Endodermal cell (in vitro differentiated cells): ENCODE measurements around the gene TMEM115. TPM values are rescaled to one million over a fixed set of nuclear protein-coding genes. Genes with fewer than 3 reads are reported as not detected.

Experiments
- DNase-seq: peaks from one replicate; pipeline ENCODE4 v3.0.0-alpha.2; 2017
- H3K27ac ChIP-seq: 2 replicates; pipeline ENCODE4 v1.5.1; 2013; ENCODE audit warnings: mild to moderate bottlenecking, low read depth, low read length, moderate library complexity
- H3K27me3 ChIP-seq: 2 replicates; pipeline ENCODE4 v1.6.1; 2013; ENCODE audit warnings: mild to moderate bottlenecking, low read length, moderate library complexity; ENCODE audit not compliant: insufficient read depth, control insufficient read depth, poor library complexity, severe bottlenecking
- H3K36me3 ChIP-seq: 2 replicates; pipeline ENCODE4 v1.7.0; 2013; ENCODE audit warnings: mild to moderate bottlenecking, low read length, moderate library complexity; ENCODE audit not compliant: control insufficient read depth, insufficient read depth
- H3K4me1 ChIP-seq: one replicate; pipeline ENCODE4 v1.7.0; 2013; ENCODE audit warnings: low read length; ENCODE audit not compliant: control insufficient read depth, insufficient read depth
- H3K4me3 ChIP-seq: 2 replicates; pipeline ENCODE4 v1.5.1; 2013; ENCODE audit warnings: mild to moderate bottlenecking, low read length, moderate library complexity
- H3K9ac ChIP-seq: 2 replicates; pipeline ENCODE4 v1.6.1; 2013; ENCODE audit warnings: mild to moderate bottlenecking, low read length, moderate library complexity; ENCODE audit not compliant: poor library complexity, severe bottlenecking; ENCODE audit errors: extremely low read depth
- H3K9me3 ChIP-seq: 2 replicates; pipeline ENCODE4 v1.6.1; 2013; ENCODE audit warnings: mild to moderate bottlenecking, low read length, moderate library complexity; ENCODE audit not compliant: control insufficient read depth
- H3K27ac Mint-ChIP-seq: 2 replicates; pipeline ENCODE4 v1.8.0; 2020; ENCODE audit warnings: mixed read lengths
- H3K27me3 Mint-ChIP-seq: 2 replicates; pipeline ENCODE4 v1.8.0; 2021; ENCODE audit warnings: mild to moderate bottlenecking, mixed read lengths; ENCODE audit not compliant: insufficient read depth
- H3K36me3 Mint-ChIP-seq: 2 replicates; pipeline ENCODE4 v1.8.0; 2020; ENCODE audit warnings: low read depth, mixed read lengths
- H3K4me1 Mint-ChIP-seq: 2 replicates; pipeline ENCODE4 v1.8.0; 2020; ENCODE audit warnings: mixed read lengths
- H3K4me3 Mint-ChIP-seq: 2 replicates; pipeline ENCODE4 v1.8.0; 2020; ENCODE audit warnings: mild to moderate bottlenecking, moderate library complexity, mixed read lengths
- H3K9me3 Mint-ChIP-seq: 2 replicates; pipeline ENCODE4 v1.8.0; 2020; ENCODE audit warnings: mild to moderate bottlenecking, mixed read lengths
- WGBS, 2 experiments: methylation state at CpG; one replicate each; pipeline versions ENCODE4 v1.1.5 to v1.1.7; 2013; ENCODE audit warnings: missing lambda C conversion rate in 2 of 2, mixed read lengths in 1 of 2; ENCODE audit not compliant: insufficient coverage in 1 of 2, insufficient read length in 1 of 2; 5-methylcytosine and 5-hydroxymethylcytosine counted together
- total RNA-seq, 2 donors: library from RNA; stranded (reverse); fragmentation: NEBNext Ultra II Directional in 1 of 2; extraction: Animal tissue kit (Norgen Biotek cat#: 25700) in 1 of 2; gene quantifications; 2 replicates in 1 of 2; 3 replicates in 1 of 2; pipeline ENCODE4 v1.2.1, GENCODE V29; 2021
- TF ChIP-seq, protein P1 (sequence below): fragments of 200-600 bp; sonication (generic); conservative IDR thresholded peaks from 2 replicates; pipeline ENCODE4 v1.5.0; 2021; ENCODE audit warnings: antibody characterized with exemption, mild to moderate bottlenecking

Gene TMEM115
- total RNA-seq, 2 donors from 2014 or later: 30.1 to 32.2 TPM

GRCh38 chr3:50364573-50365079 lies 5.3 kb upstream of the TMEM115 start:
- TF ChIP-seq, protein P1, sequence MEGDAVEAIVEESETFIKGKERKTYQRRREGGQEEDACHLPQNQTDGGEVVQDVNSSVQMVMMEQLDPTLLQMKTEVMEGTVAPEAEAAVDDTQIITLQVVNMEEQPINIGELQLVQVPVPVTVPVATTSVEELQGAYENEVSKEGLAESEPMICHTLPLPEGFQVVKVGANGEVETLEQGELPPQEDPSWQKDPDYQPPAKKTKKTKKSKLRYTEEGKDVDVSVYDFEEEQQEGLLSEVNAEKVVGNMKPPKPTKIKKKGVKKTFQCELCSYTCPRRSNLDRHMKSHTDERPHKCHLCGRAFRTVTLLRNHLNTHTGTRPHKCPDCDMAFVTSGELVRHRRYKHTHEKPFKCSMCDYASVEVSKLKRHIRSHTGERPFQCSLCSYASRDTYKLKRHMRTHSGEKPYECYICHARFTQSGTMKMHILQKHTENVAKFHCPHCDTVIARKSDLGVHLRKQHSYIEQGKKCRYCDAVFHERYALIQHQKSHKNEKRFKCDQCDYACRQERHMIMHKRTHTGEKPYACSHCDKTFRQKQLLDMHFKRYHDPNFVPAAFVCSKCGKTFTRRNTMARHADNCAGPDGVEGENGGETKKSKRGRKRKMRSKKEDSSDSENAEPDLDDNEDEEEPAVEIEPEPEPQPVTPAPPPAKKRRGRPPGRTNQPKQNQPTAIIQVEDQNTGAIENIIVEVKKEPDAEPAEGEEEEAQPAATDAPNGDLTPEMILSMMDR: no peak
- Mint-ChIP-seq H3K9me3 (no peaks in the 10 kb centered on the region), H3K27me3 (peaks cover 11% of the 10 kb centered on the region), H3K36me3 (no peaks in the 10 kb centered on the region), H3K27ac (no peak overlapping the region), H3K4me1 (no peaks in the 10 kb centered on the region), H3K4me3 (peak overlapping the region; percentile 61)
- H3K27me3 ChIP-seq: peaks cover 13% of the 10 kb centered on the region
- no peak overlapping the region for H3K9ac ChIP-seq
- H3K4me3 ChIP-seq: no peak overlapping the region
- peak; percentile 83 for DNase-seq
- H3K4me1 ChIP-seq: no peaks in the 10 kb centered on the region
- 20 to 29% methylated on average over 24 to 48 of the region's 48 CpGs for WGBS, 2 experiments
- peak overlapping the region; percentile 70 for H3K27ac ChIP-seq
- no peaks in the 10 kb centered on the region for H3K36me3 ChIP-seq
- H3K9me3 ChIP-seq: no peaks in the 10 kb centered on the region

- Histone ChIP-seq H3K9ac (no peak overlapping the region), H3K9me3 (no peaks in the 10 kb centered on the region), H3K27ac (no peak overlapping the region), H3K4me1 (peaks cover 11% of the 10 kb centered on the region), H3K36me3 (peaks cover 18% of the 10 kb centered on the region), H3K27me3 (peaks cover 4% of the 10 kb centered on the region), H3K4me3 (peak overlapping the region; percentile 90)
- TF ChIP-seq, protein P1: no peak
- WGBS, 2 experiments: 33 to 39% methylated on average over 8 of the region's 8 CpGs
- Mint-ChIP-seq H3K36me3 (peaks cover 10% of the 10 kb centered on the region), H3K4me3 (peak overlapping the region; percentile 83), H3K27me3 (peaks cover 11% of the 10 kb centered on the region), H3K27ac (peak overlapping the region; percentile 26), H3K4me1 (peaks cover 25% of the 10 kb centered on the region), H3K9me3 (no peaks in the 10 kb centered on the region)
- DNase-seq: no peak
Measured at GRCh38 chr3:50359760-50360110, 414 bp upstream of the TMEM115 start.

DNA sequence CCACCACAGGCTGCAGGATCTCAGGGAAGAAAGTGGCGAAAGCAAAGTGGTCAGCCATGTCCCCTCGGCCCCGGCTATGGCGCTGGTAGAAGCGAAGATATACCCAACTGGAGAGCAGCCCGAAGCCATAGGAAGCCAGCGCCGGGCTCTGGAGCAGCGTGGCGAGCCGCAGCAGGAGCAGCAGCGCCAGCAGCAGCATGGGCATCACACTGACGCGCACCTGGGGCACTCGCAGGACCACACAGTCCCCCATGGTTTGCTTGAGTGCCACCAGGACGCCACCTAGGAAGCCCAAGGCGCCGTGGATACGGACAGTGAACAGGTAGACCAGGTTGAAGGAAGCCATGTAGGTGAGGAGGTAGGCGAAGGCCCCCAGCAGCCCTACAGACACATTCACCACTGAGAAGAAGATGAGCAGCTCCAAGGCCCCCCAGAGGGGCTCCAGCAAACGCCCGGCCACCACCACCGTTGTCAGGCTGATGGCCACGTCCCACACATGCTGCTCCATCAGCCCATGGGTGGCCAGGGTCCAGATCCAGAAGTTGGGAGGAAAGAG lies 888 bp downstream of the TMEM115 start:
- no peak for DNase-seq
- WGBS, 2 experiments: 82 to 86% methylated on average over 18 to 24 of the region's 24 CpGs
- Mint-ChIP-seq H3K36me3 (peaks cover 18% of the 10 kb centered on the region), H3K27me3 (peaks cover 4% of the 10 kb centered on the region), H3K27ac (peak overlapping the region; percentile 64), H3K4me1 (peaks cover 25% of the 10 kb centered on the region), H3K4me3 (peak overlapping the region; percentile 83), H3K9me3 (no peaks in the 10 kb centered on the region)
- peaks cover 28% of the 10 kb centered on the region for H3K36me3 ChIP-seq
- peaks cover 11% of the 10 kb centered on the region for H3K4me1 ChIP-seq
- H3K9ac ChIP-seq: peak overlapping the region; percentile 78
- no peaks in the 10 kb centered on the region for H3K27me3 ChIP-seq
- peak overlapping the region; percentile 90 for H3K4me3 ChIP-seq
- H3K9me3 ChIP-seq: no peaks in the 10 kb centered on the region
- TF ChIP-seq, protein P1: no peak
- no peak overlapping the region for H3K27ac ChIP-seq
